NCI-H146 (cell line): ENCODE measurements around the gene CAPRIN1.
A peak's percentile ranks its signal among the peaks of the same experiment; 100 is the strongest.
"Not testable (repeated sequence)": the region's sequence is repeated elsewhere in the genome, so short reads cannot be mapped to it uniquely, and the experiment has no call there.

ENCODE experiments used
- DNase-seq: peaks from one replicate; lab custom pipeline; 2025; lab: John Stamatoyannopoulos, UW

The CAPRIN1 gene

DNA sequence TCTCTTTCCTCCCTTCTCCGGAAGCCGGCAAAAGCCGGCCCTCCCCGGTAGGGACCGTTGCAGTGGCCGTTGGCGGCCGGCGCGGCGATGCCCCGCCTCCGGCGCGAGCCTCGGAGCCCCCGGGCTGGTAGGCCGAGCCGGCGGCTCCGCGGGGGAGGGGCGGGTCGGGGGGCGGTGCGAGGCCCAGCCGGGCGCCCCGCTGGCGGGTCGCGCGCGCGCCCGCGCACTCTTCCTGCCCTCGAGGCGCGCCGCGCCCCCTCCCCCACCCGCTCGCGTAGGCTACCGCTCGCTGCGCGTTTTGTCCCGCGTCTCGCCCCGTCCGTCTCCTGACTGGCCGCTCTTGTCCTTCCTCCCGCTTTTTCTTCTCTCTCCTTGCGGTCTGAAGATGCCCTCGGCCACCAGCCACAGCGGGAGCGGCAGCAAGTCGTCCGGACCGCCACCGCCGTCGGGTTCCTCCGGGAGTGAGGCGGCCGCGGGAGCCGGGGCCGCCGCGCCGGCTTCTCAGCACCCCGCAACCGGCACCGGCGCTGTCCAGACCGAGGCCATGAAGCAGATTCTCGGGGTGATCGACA lies 591 bp downstream of the CAPRIN1 start:
- DNase-seq, result peak; percentile 89

GRCh38 chr11:34052608-34053160 lies 1.2 kb downstream of the CAPRIN1 start:
- DNase-seq, result peak; percentile 42

DNA sequence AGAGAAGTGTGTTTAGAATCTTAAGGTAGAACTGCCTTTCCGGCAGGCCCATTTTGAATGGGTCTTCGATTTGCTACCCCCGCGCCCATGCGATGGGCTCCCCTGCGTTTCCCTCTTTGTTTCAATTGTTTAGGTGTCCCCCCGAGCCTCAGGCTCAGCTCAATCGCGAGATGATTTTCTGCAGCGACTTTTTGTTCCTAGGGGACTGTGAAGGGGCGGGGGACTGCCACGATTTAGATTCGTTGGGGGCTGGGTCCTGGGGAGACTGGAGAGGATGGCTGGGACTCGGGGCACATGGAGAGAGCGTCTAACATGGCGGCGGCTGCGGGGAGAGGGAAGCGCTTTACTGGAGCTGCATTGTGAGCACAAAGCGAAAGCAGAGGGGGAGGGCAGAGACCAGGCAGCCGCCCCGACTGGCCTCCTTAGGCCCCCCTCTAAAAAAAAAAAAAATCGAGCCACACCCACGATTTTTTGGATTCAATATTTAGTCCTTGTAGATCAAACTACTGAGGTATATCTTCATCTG lies 1.7 kb downstream of the CAPRIN1 start:
- peak; percentile 82 for DNase-seq

DNA sequence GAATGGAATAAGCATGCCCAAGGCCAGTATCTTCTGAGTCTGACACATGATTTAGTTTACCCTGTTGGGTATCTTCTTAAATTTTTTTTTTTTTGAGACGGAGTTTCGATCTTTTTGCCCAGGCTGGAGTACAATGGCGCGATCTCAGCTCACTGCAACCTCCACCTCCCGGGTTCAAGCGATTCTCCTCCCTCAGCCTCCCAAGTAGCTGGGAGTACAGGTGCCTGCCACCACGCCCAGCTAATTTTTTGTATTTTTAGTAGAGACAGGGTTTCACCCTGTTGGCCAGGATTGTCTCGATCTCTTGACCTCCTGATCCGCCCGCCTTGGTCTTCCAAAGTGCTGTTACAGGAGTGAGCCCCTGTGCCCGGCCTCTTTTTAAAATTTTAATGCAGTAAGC lies 2.8 kb downstream of the CAPRIN1 start:
- DNase-seq, result not testable (repeated sequence)

- DNase-seq, result no peak
Measured at GRCh38 chr11:34055218-34056000, 3.9 kb downstream of the CAPRIN1 start.

- no peak for DNase-seq
Measured at GRCh38 chr11:34056672-34057071, 5.1 kb downstream of the CAPRIN1 start.

DNA sequence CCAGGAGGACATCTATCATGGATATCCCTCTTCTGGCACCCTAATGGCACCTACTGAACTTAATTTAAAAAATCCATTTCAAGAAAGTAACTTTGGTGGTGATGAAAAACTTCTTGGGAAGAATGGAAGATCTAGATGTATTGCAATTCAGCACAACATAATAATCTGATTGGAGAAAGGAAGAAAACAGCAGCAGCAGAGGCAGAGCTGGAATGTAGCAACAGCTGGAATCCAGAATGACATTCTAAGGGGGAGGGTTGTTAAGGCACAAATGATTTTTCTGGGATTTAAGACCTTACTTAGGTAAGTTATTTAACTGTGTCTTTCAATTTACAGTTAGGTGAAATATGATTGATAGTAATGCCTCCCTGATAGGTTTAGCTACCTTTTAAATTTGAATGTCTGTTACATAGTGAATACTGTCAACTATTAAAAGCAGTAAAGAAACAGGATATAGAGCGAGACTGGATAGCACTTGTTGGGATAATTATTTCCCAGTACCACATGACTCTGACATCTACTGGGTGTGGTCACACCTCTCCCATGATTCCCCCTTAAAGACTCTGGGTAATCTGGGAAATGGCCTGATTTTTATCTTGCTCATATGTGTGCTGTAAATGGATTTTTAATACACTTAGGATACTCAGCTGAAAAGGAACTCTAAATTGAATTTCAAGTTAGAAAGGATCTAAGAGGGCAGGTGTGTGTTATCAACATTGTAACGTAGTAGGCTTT lies 11.7 kb downstream of the CAPRIN1 start:
- DNase-seq, result no peak

GRCh38 chr11:34064291-34064690 lies 12.8 kb downstream of the CAPRIN1 start:
- DNase-seq, result no peak

DNA sequence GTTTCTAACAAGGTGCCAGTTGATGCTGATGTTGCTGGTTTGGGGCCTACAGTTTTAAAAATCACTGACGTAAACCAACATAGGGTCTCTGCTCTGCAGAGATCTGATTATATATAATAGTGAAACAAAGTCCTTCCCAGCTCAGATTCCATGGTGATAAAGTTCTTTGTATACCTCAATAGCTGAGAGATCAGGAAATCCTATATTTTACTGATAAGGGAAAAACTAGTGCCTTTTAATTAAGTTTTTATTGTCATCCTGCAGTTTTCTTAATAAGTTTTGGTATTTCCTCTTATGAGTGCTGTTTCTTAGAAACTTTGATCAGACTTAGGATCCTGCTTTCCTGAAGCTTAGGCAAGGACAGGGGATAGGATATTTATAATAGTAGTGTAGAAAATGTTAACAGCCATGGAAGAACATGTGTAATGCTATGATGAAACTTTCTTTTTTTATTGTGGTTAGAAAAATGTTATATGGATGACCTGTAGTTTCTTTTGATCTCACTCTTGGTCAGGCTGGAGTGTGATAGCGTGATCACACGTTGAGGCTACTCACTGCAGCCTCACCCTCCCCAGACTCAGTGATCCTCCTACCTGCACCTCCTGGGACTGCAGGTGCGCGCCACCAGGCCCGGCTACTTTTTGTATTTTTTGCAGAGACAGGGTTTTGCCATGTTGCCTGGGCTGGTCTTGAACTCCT lies 14.1 kb downstream of the CAPRIN1 start:
- no peak for DNase-seq

GRCh38 chr11:34066766-34067165 lies 15.2 kb downstream of the CAPRIN1 start:
- DNase-seq, result not testable (repeated sequence)

- no peak for DNase-seq
Measured at GRCh38 chr11:34067383-34068065, 16.0 kb downstream of the CAPRIN1 start.

- no peak for DNase-seq
Measured at GRCh38 chr11:34068111-34068510, 16.6 kb downstream of the CAPRIN1 start.

- not testable (repeated sequence) for DNase-seq
Measured at GRCh38 chr11:34071306-34071705, 19.8 kb downstream of the CAPRIN1 start.

DNA sequence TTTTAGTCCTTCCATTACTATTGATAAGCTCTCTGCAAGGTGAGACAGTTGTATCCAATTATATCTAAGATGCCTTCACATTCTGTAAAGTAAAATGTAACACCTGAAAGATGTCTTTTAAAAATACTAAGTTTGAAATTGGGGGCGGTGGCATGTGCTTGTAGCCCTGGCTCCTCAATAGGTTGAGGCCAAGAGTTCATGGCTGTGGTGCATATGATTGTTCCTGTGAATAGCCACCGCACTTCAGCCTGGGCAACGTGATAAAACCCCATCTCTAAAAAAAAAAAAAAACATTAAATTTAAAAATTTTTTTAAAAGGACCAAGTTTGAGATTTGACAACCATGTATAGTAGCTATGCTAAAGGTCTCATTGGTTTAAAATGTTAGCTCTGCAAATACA lies 20.5 kb downstream of the CAPRIN1 start:
- no peak for DNase-seq

- no peak for DNase-seq
Measured at GRCh38 chr11:34072832-34073231, 21.3 kb downstream of the CAPRIN1 start.

- no peak for DNase-seq
Measured at GRCh38 chr11:34074391-34074790, 22.9 kb downstream of the CAPRIN1 start.

DNA sequence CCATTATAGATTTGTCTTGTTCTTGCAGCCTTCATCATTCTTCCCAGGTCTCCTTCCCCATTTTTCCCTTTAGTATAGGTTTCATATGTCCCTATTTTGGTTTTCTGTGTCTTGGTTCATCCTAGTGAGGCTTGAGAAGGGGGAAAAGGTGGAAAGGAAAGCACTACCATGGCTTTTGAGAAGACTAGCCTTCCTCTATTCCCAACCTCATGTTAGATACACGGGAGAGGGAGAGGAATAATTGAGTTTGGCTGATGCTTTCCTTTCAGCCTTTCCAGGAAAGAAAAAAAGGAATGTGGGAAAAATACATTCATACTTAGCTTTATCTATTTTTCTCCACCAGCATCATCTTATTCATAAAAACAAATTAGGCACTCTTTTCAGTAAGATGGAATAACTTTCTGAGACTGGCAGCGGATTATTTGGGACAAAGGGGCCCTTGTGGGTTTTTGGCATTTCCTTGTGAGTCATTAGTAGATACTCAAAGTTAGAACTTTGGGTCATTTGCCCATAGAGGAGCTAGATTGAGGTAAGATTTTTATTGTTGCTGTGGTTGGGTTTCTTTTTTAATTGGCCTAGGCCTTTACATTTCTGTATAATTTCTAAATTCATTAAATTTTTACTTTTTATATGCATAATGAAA lies 23.8 kb downstream of the CAPRIN1 start:
- no peak for DNase-seq

GRCh38 chr11:34080609-34081008 lies 29.1 kb downstream of the CAPRIN1 start:
- DNase-seq, result no peak

DNA sequence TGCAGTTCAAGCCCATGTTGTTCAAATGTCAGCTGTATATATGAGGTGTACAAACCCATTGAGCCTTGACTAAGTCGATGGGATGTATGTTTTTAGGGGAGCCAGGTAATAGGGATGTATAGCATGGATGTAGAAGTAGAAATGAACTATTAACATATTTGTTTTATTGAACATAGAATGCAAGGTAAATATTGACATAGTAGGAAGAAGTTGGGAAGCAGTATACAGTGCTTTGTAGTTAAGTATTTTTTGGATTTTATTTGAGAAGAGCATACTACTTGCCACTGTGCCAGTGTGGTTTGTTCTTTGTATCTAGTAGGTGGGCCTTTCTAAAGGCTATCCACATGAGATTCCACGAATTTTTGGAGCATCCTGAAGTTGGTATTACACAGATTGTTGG lies 33.1 kb downstream of the CAPRIN1 start:
- no peak for DNase-seq

GRCh38 chr11:34086554-34087283 lies 35.2 kb downstream of the CAPRIN1 start:
- no peak for DNase-seq
